ENCODE results near the gene RTN4RL1.

GRCh38 chr17:1914661-1915083 lies 110.5 kb downstream of the RTN4RL1 start:
- TF ChIP-seq CTCF (IDR thresholded peaks at IDR 0.05): no peak
- no peak for TF ChIP-seq POLR2A (IDR thresholded peaks at IDR 0.05)
- no peak for TF ChIP-seq EP300 (IDR thresholded peaks at IDR 0.05)
